ENCODE data around the gene ZBTB45.

DNA sequence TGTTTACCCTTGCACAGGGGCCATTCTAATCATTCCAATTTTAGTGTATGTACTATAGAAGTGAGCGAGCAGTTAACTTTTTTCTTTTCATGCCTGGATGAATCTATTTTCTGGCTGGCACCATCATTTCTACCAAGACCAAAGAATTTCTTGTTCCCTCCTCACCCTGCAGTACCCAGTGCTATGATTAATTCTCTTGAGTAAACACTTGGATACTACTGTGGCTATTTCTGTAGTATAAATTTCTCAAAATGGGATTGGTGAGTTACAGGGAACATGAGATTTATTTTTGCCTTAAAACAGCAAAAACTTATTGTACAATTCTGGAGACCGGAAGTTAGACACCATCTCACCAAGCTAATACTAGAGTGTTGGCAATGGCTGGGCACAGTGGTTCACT lies 35.8 kb downstream of the ZBTB45 start:
- TF ChIP-seq POLR2A (IDR thresholded peaks at IDR 0.05): no peak
- TF ChIP-seq, protein P1, sequence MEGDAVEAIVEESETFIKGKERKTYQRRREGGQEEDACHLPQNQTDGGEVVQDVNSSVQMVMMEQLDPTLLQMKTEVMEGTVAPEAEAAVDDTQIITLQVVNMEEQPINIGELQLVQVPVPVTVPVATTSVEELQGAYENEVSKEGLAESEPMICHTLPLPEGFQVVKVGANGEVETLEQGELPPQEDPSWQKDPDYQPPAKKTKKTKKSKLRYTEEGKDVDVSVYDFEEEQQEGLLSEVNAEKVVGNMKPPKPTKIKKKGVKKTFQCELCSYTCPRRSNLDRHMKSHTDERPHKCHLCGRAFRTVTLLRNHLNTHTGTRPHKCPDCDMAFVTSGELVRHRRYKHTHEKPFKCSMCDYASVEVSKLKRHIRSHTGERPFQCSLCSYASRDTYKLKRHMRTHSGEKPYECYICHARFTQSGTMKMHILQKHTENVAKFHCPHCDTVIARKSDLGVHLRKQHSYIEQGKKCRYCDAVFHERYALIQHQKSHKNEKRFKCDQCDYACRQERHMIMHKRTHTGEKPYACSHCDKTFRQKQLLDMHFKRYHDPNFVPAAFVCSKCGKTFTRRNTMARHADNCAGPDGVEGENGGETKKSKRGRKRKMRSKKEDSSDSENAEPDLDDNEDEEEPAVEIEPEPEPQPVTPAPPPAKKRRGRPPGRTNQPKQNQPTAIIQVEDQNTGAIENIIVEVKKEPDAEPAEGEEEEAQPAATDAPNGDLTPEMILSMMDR (IDR thresholded peaks at IDR 0.05): no peak
